Loucy (cell line): ENCODE results near the gene TYW1B.
A peak's percentile ranks its signal among the peaks of the same experiment; 100 is the strongest.
"Not testable (repeated sequence)": the region's sequence is repeated elsewhere in the genome, so short reads cannot be mapped to it uniquely, and the experiment has no call there.

Experiments
- H2AFZ ChIP-seq: fragments of 200-600 bp; sonication (generic); 2 replicates; pipeline ENCODE4 v1.6.0; 2016; ENCODE audit warnings: antibody characterized with exemption, mild to moderate bottlenecking, low read length, moderate library complexity
- H3F3A ChIP-seq: fragments of 200-600 bp; 2 replicates; pipeline ENCODE4 v1.6.0; 2016; ENCODE audit warnings: antibody characterized with exemption, low read depth, mild to moderate bottlenecking
- H3K27me3 ChIP-seq: fragments of 200-600 bp; sonication (generic); 2 replicates; pipeline ENCODE4 v1.6.1; 2014; ENCODE audit warnings: low read length, mild to moderate bottlenecking; ENCODE audit not compliant: insufficient read depth, poor library complexity, severe bottlenecking
- H3K36me3 ChIP-seq: fragments of 200-600 bp; sonication (generic); 2 replicates; pipeline ENCODE4 v1.6.1; 2016; ENCODE audit warnings: low read length; ENCODE audit not compliant: insufficient read depth
- H3K4me1 ChIP-seq: fragments of 200-600 bp; sonication (generic); 2 replicates; pipeline ENCODE4 v1.5.1; 2014; ENCODE audit warnings: low read length, mild to moderate bottlenecking; ENCODE audit not compliant: insufficient read depth, poor library complexity, severe bottlenecking
- H3K4me2 ChIP-seq: fragments of 200-600 bp; sonication (generic); 2 replicates; pipeline ENCODE4 v1.6.0; 2014; ENCODE audit warnings: antibody characterized with exemption, low read length, low read depth, mild to moderate bottlenecking; ENCODE audit not compliant: poor library complexity, severe bottlenecking
- H3K4me3 ChIP-seq: fragments of 200-600 bp; sonication (generic); 2 replicates; pipeline ENCODE4 v1.5.1; 2014; ENCODE audit warnings: low read length, mild to moderate bottlenecking, mixed read lengths; ENCODE audit not compliant: poor library complexity, severe bottlenecking
- H3K79me2 ChIP-seq: fragments of 200-600 bp; sonication (generic); 2 replicates; pipeline ENCODE4 v1.6.1; 2014; ENCODE audit warnings: low read length; ENCODE audit not compliant: insufficient read depth
- H3K9ac ChIP-seq: fragments of 200-600 bp; sonication (generic); 2 replicates; pipeline ENCODE4 v1.6.0; 2014; ENCODE audit warnings: mild to moderate bottlenecking, low read depth, low read length, moderate library complexity; ENCODE audit not compliant: poor library complexity, severe bottlenecking
- H3K9me2 ChIP-seq: fragments of 200-600 bp; sonication (generic); replicated peaks from 2 replicates; pipeline ENCODE4 v1.6.1; 2016; ENCODE audit warnings: low read depth, low read length, mixed read lengths
- H3K9me3 ChIP-seq: fragments of 200-600 bp; sonication (generic); 2 replicates; pipeline ENCODE4 v1.6.1; 2014; ENCODE audit warnings: mild to moderate bottlenecking, antibody characterized with exemption, low read length, low read depth; ENCODE audit not compliant: insufficient read depth
- H4K20me1 ChIP-seq: fragments of 200-600 bp; sonication (generic); 2 replicates; pipeline ENCODE4 v1.6.0; 2014; ENCODE audit warnings: antibody characterized with exemption, low read length, mild to moderate bottlenecking; ENCODE audit not compliant: insufficient read depth, poor library complexity, severe bottlenecking
- EZH2phosphoT487 ChIP-seq: fragments of 200-600 bp; IDR thresholded peaks from 2 replicates; pipeline ENCODE4 v1.6.1; 2018; ENCODE audit warnings: antibody characterized with exemption, mild to moderate bottlenecking, moderate library complexity, borderline replicate concordance
- TF ChIP-seq, protein P1 (sequence below): fragments of 200-600 bp; sonication (generic); conservative IDR thresholded peaks from 2 replicates; pipeline ENCODE4 v1.5.1; 2014; ENCODE audit warnings: mild to moderate bottlenecking, antibody characterized with exemption, low read length

Gene TYW1B

GRCh38 chr7:72781631-72782030 lies 46.4 kb downstream of the TYW1B start:
- Histone ChIP-seq H3K9me2 (no peaks in the 10 kb centered on the region), H3K9me3 (no peaks in the 10 kb centered on the region), H3K4me1 (peaks cover 7% of the 10 kb centered on the region), H2AFZ (no peak overlapping the region), H3K4me3 (no peak overlapping the region), H3K27me3 (no peaks in the 10 kb centered on the region), H3K36me3 (no peaks in the 10 kb centered on the region), H3K9ac (no peak overlapping the region), H3K4me2 (no peak overlapping the region), H3F3A (no peaks in the 10 kb centered on the region; the same call in 1 of the 2 replicates), H3K79me2 (no peaks in the 10 kb centered on the region), H4K20me1 (no peaks in the 10 kb centered on the region)
- no peak for TF ChIP-seq EZH2phosphoT487
- TF ChIP-seq, protein P1, sequence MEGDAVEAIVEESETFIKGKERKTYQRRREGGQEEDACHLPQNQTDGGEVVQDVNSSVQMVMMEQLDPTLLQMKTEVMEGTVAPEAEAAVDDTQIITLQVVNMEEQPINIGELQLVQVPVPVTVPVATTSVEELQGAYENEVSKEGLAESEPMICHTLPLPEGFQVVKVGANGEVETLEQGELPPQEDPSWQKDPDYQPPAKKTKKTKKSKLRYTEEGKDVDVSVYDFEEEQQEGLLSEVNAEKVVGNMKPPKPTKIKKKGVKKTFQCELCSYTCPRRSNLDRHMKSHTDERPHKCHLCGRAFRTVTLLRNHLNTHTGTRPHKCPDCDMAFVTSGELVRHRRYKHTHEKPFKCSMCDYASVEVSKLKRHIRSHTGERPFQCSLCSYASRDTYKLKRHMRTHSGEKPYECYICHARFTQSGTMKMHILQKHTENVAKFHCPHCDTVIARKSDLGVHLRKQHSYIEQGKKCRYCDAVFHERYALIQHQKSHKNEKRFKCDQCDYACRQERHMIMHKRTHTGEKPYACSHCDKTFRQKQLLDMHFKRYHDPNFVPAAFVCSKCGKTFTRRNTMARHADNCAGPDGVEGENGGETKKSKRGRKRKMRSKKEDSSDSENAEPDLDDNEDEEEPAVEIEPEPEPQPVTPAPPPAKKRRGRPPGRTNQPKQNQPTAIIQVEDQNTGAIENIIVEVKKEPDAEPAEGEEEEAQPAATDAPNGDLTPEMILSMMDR, result no peak

DNA sequence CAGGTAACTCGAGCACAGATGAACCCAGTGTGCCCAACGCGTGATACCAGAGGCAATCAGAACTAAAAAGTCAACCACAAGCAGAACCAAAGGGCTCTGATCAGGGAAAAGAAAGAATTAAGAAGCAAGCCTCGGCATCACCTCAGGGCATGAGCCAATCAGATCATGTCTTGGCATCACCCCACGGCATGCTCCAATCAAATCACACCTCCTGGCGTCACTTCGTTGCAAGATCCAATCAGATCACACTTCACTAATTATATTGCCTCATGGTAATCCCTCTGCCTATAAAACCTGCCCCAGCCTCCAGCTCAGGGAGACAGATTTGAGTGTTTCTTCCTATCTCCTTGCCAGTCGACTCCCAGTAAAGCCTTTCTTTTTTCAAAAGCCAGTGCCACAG lies 46.8 kb downstream of the TYW1B start:
- Histone ChIP-seq H3K4me2 (no peak overlapping the region), H3K79me2 (no peaks in the 10 kb centered on the region), H4K20me1 (no peaks in the 10 kb centered on the region), H2AFZ (no peak overlapping the region), H3K9ac (no peak overlapping the region), H3K9me3 (no peaks in the 10 kb centered on the region), H3K4me3 (no peak overlapping the region), H3F3A (no peaks in the 10 kb centered on the region; the same call in 1 of the 2 replicates), H3K4me1 (peaks cover 10% of the 10 kb centered on the region), H3K27me3 (no peaks in the 10 kb centered on the region), H3K9me2 (no peaks in the 10 kb centered on the region), H3K36me3 (no peaks in the 10 kb centered on the region)
- TF ChIP-seq, protein P1, result no peak
- TF ChIP-seq EZH2phosphoT487, result no peak

DNA sequence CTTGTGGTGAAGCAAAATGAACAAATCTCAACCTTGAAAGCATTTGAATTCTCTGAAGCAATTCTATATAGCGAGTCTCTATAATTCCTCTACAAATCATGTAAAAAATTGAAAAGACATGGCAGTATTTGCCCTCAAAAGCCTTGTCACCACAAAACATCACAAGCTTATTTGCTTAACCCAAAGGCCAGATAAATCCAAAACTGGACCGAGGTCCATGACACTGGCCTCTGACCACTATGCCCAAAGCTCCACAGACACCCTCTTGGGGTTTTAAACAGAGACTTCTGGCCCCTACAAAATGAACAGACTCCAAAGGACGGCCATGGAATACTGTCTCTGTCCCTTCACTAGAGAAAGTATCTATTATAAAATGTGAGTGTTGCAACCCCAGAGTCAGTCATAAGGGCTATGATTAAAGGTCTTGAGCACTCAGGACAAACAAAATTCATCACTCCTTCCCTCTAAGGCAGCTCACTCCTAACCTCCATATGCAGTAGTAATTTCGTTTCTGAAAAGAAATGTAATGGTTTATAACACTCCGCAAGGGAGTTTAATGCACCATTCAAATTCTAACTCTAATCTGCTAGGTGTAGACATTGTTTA lies 47.6 kb downstream of the TYW1B start:
- H3F3A ChIP-seq, H3K4me3 ChIP-seq, H3K27me3 ChIP-seq, H3K9ac ChIP-seq, H3K79me2 ChIP-seq, H4K20me1 ChIP-seq, H3K9me2 ChIP-seq, H3K9me3 ChIP-seq, H2AFZ ChIP-seq, H3K4me2 ChIP-seq, H3K36me3 ChIP-seq: not testable (repeated sequence)
- H3K4me1 ChIP-seq, result peaks cover 13% of the 10 kb centered on the region

- not testable (repeated sequence) for H3K9me2 ChIP-seq, H3K36me3 ChIP-seq, H3F3A ChIP-seq, H3K9ac ChIP-seq, H4K20me1 ChIP-seq, H3K27me3 ChIP-seq, H3K9me3 ChIP-seq, H3K79me2 ChIP-seq
- H3K4me1 ChIP-seq, result peaks cover 13% of the 10 kb centered on the region
- peak overlapping the region; percentile 70 for H3K4me2 ChIP-seq
- H3K4me3 ChIP-seq, result peak overlapping the region; percentile 43
- peak overlapping the region; percentile 27; the same call in 1 of the 2 replicates for H2AFZ ChIP-seq
Observed at GRCh38 chr7:72777167-72777566, 50.8 kb downstream of the TYW1B start.

GRCh38 chr7:72772627-72773026 lies 55.4 kb downstream of the TYW1B start:
- H3K4me3 ChIP-seq, H2AFZ ChIP-seq, H3K79me2 ChIP-seq, H3K9me3 ChIP-seq, H3K9ac ChIP-seq, H3F3A ChIP-seq, H4K20me1 ChIP-seq, H3K4me2 ChIP-seq, H3K9me2 ChIP-seq, H3K27me3 ChIP-seq, H3K36me3 ChIP-seq: not testable (repeated sequence)
- H3K4me1 ChIP-seq, result peaks cover 13% of the 10 kb centered on the region

- H3F3A ChIP-seq, H3K4me2 ChIP-seq, H3K9me2 ChIP-seq, H3K4me3 ChIP-seq, H3K9me3 ChIP-seq, H3K27me3 ChIP-seq, H2AFZ ChIP-seq, H3K79me2 ChIP-seq, H3K9ac ChIP-seq, H3K4me1 ChIP-seq, H3K36me3 ChIP-seq, H4K20me1 ChIP-seq: not testable (repeated sequence)
Observed at GRCh38 chr7:72766994-72767393, 61.0 kb downstream of the TYW1B start.
